ENCODE data around the gene JMJD6. TPM values are rescaled to one million over a fixed set of nuclear protein-coding genes. Genes with fewer than 3 reads are reported as not detected.

The JMJD6 gene
- total RNA-seq, 1 experiment from 2014 or later = 36.2 TPM

- no peak for DNase-seq (ENCODE audit: low read depth)
Observed at GRCh38 chr17:76679239-76679638, 47.2 kb downstream of the JMJD6 start.

GRCh38 chr17:76678330-76678729 is 48.1 kb downstream of the JMJD6 start:
- DNase-seq (ENCODE audit: low read depth) = no peak

GRCh38 chr17:76677406-76677805 is 49.0 kb downstream of the JMJD6 start:
- no peak for DNase-seq (ENCODE audit: low read depth)

- DNase-seq (ENCODE audit: low read depth) = no peak
Observed at GRCh38 chr17:76676629-76677028, 49.8 kb downstream of the JMJD6 start.

- DNase-seq (ENCODE audit: low read depth) = no peak
Observed at GRCh38 chr17:76675648-76676047, 50.8 kb downstream of the JMJD6 start.

- DNase-seq (ENCODE audit: low read depth) = no peak
Observed at GRCh38 chr17:76674600-76674999, 51.8 kb downstream of the JMJD6 start.

- no peak for DNase-seq (ENCODE audit: low read depth)
Observed at GRCh38 chr17:76673729-76674128, 52.7 kb downstream of the JMJD6 start.

GRCh38 chr17:76672892-76673291 is 53.5 kb downstream of the JMJD6 start:
- no peak for DNase-seq (ENCODE audit: low read depth)

GRCh38 chr17:76672270-76672851 is 54.0 kb downstream of the JMJD6 start:
- DNase-seq (ENCODE audit: low read depth) = no peak

GRCh38 chr17:76671912-76672262 is 54.5 kb downstream of the JMJD6 start:
- no peak for DNase-seq (ENCODE audit: low read depth)

GRCh38 chr17:76671123-76671911 is 55.1 kb downstream of the JMJD6 start:
- DNase-seq (ENCODE audit: low read depth) = peak; percentile 100

GRCh38 chr17:76670718-76671122 is 55.7 kb downstream of the JMJD6 start:
- DNase-seq (ENCODE audit: low read depth) = no peak

GRCh38 chr17:76670020-76670717 is 56.2 kb downstream of the JMJD6 start:
- peak; percentile 42 for DNase-seq (ENCODE audit: low read depth)

Other genes starting within 250 kb of the JMJD6 start
- 26.6 and 35.5 TPM in 2 replicates for gene RHBDF2, start 225.2 kb downstream of the JMJD6 start, total RNA-seq (2014; rRNA removed; shearing (Covaris generic))
- gene CYGB, start 188.9 kb downstream of the JMJD6 start, total RNA-seq (2014; rRNA removed; shearing (Covaris generic)) = 8.3 and 16.0 TPM in 2 replicates
- gene PRCD, start 186.6 kb downstream of the JMJD6 start, total RNA-seq (2014; rRNA removed; shearing (Covaris generic)) = 0.51 TPM in 1 of 2 replicates, not detected in the other
- 0.24 and 0.40 TPM in 2 replicates for gene ST6GALNAC2, start 140.7 kb downstream of the JMJD6 start, total RNA-seq (2014; rRNA removed; shearing (Covaris generic))
- not detected in 2 replicates for gene ST6GALNAC1, start 82.8 kb downstream of the JMJD6 start, total RNA-seq (2014; rRNA removed; shearing (Covaris generic))
- gene MXRA7, start 15.6 kb downstream of the JMJD6 start, total RNA-seq (2014; rRNA removed; shearing (Covaris generic)) = 166 and 171 TPM in 2 replicates
- gene METTL23, start 233 bp upstream of the JMJD6 start, total RNA-seq (2014; rRNA removed; shearing (Covaris generic)) = 29.4 and 36.5 TPM in 2 replicates
- 359 and 429 TPM in 2 replicates for gene SRSF2, start 10.7 kb upstream of the JMJD6 start, total RNA-seq (2014; rRNA removed; shearing (Covaris generic))
- gene MFSD11, start 11.5 kb upstream of the JMJD6 start, total RNA-seq (2014; rRNA removed; shearing (Covaris generic)) = 21.4 and 37.6 TPM in 2 replicates
- 4.1 and 5.4 TPM in 2 replicates for gene MGAT5B, start 141.8 kb upstream of the JMJD6 start, total RNA-seq (2014; rRNA removed; shearing (Covaris generic))